A549 (cell line): ENCODE measurements around the gene PRKG1. TPM values are rescaled to one million over a fixed set of nuclear protein-coding genes. Genes with fewer than 3 reads are reported as not detected.

Experiments
- ATAC-seq, 2 experiments: fragments of 200-7000 bp in 1 of 2; fragments of >200 bp in 1 of 2; cut with Nextera tagmentation in 1 of 2; cut with Tn5 transposase in 1 of 2; 3 replicates each; pipeline versions ENCODE4 v1.8.0 to v1.9.1; 2018 to 2020; ENCODE audit warnings: mild to moderate bottlenecking in 1 of 2, moderate library complexity in 1 of 2
- CTCF ChIA-PET: fragments of 300-600 bp; sonication (Branson Sonifier 250); formaldehyde crosslinking; extraction: SDS; loops from one replicate; lab custom pipeline; 2021; ENCODE audit warnings: antibody characterized with exemption, inconsistent platforms; lab: Yijun Ruan, JAX
- POLR2A ChIA-PET: fragments of 350-600 bp; formaldehyde crosslinking; extraction: SDS; loops from one replicate; lab custom pipeline; 2021; ENCODE audit warnings: antibody characterized with exemption, inconsistent platforms; lab: Yijun Ruan, JAX
- DNase-seq, 2 experiments: peaks; one replicate each; pipeline versions ENCODE4 v3.0.0 to v3.0.0-alpha.2; 2011 to 2016; ENCODE audit warnings: low read depth in 1 of 2, low spot score in 1 of 2
- FAIRE-seq: peaks from 2 replicates; lab custom pipeline; 2011; peaks lifted over from hg19 to GRCh38; lab: Jason Lieb, UNC
- H3K27ac ChIP-seq, 2 experiments: fragments of >200 bp; sonication (Bioruptor Twin); formaldehyde crosslinking; 3 replicates each; pipeline ENCODE4 v1.5.1; 2016 to 2017
- H3K4me1 ChIP-seq: fragments of >200 bp; sonication (Bioruptor Twin); formaldehyde crosslinking; 3 replicates; pipeline ENCODE4 v1.6.1; 2016
- H3K4me2 ChIP-seq: fragments of >200 bp; sonication (Bioruptor Twin); formaldehyde crosslinking; 3 replicates; pipeline ENCODE4 v1.6.1; 2016
- H3K4me3 ChIP-seq: fragments of >200 bp; sonication (Bioruptor Twin); formaldehyde crosslinking; 3 replicates; pipeline ENCODE4 v1.5.1; 2016
- H3K9me3 ChIP-seq: fragments of >200 bp; sonication (Bioruptor Twin); formaldehyde crosslinking; 3 replicates; pipeline ENCODE4 v1.6.1; 2016
- CBX2 ChIP-seq: fragments of 200-600 bp; sonication (generic); IDR thresholded peaks from 2 replicates; pipeline ENCODE4 v1.6.1; 2016; ENCODE audit warnings: low read depth, mild to moderate bottlenecking, borderline replicate concordance
- CBX8 ChIP-seq: fragments of 200-600 bp; sonication (generic); IDR thresholded peaks from 2 replicates; pipeline ENCODE4 v1.6.1; 2016
- CHD4 ChIP-seq: fragments of 200-600 bp; sonication (generic); IDR thresholded peaks from 2 replicates; pipeline ENCODE4 v1.6.1; 2016; ENCODE audit warnings: antibody characterized with exemption, mild to moderate bottlenecking, borderline replicate concordance
- CTCF ChIP-seq: fragments of >200 bp; sonication (Bioruptor Twin); formaldehyde crosslinking; IDR thresholded peaks from 3 replicates; pipeline ENCODE4 v1.5.1; 2016
- EHF ChIP-seq: fragments of 250-450 bp; sonication (Bioruptor Pico); IDR thresholded peaks from 2 replicates; pipeline ENCODE4 v1.5.0; 2020; ENCODE audit warnings: mild to moderate bottlenecking
- FOSB ChIP-seq: fragments of 250-450 bp; sonication (Bioruptor Pico); IDR thresholded peaks from 2 replicates; pipeline ENCODE4 v1.5.0; 2020; ENCODE audit warnings: mild to moderate bottlenecking, moderate library complexity
- FOSL2 ChIP-seq, 2 experiments: fragments of 450-650 bp in 1 of 2; fragments of >200 bp in 1 of 2; sonication (Bioruptor Twin) in 1 of 2; formaldehyde crosslinking; IDR thresholded peaks; 2 replicates each; pipeline versions ENCODE4 v1.5.0 to v1.6.1; 2016 to 2020; ENCODE audit warnings: mild to moderate bottlenecking in 1 of 2, moderate library complexity in 1 of 2
- FOXS1 ChIP-seq: fragments of 250-450 bp; sonication (Bioruptor Pico); IDR thresholded peaks from 2 replicates; pipeline ENCODE4 v1.5.0; 2020; ENCODE audit warnings: mild to moderate bottlenecking, moderate library complexity
- HDAC2 ChIP-seq: fragments of 200-600 bp; sonication (generic); IDR thresholded peaks from 2 replicates; pipeline ENCODE4 v1.6.1; 2016
- HOXB5 ChIP-seq: fragments of 250-450 bp; sonication (Bioruptor Pico); IDR thresholded peaks from 2 replicates; pipeline ENCODE4 v1.5.0; 2020; ENCODE audit warnings: mild to moderate bottlenecking, moderate library complexity
- JUN ChIP-seq, 2 experiments: fragments of >200 bp; sonication (Bioruptor Twin); formaldehyde crosslinking; IDR thresholded peaks; 2 replicates in 1 of 2; 3 replicates in 1 of 2; pipeline ENCODE4 v1.6.1; 2016 to 2017
- KDM1A ChIP-seq: fragments of 200-600 bp; sonication (generic); IDR thresholded peaks from 2 replicates; pipeline ENCODE4 v1.6.1; 2016; ENCODE audit warnings: low read depth, mild to moderate bottlenecking
- MYC ChIP-seq: IDR thresholded peaks from 2 replicates; pipeline ENCODE4 v1.6.1; 2012; ENCODE audit warnings: mild to moderate bottlenecking, inconsistent platforms, low read length, improper control_type of control experiment, borderline replicate concordance
- NR3C1 ChIP-seq: fragments of >200 bp; sonication (Bioruptor Twin); formaldehyde crosslinking; IDR thresholded peaks from 3 replicates; pipeline ENCODE4 v1.6.1; 2017
- POLR2AphosphoS2 ChIP-seq: conservative IDR thresholded peaks from 2 replicates; pipeline ENCODE4 v1.6.1; 2012; ENCODE audit warnings: low read length, improper control_type of control experiment, inconsistent platforms
- RAD21 ChIP-seq, 2 experiments: fragments of >200 bp in 1 of 2; sonication (Bioruptor Twin) in 1 of 2; formaldehyde crosslinking in 1 of 2; IDR thresholded peaks in 1 of 2; conservative IDR thresholded peaks in 1 of 2; 2 replicates in 1 of 2; 3 replicates in 1 of 2; pipeline ENCODE4 v1.6.1; 2012 to 2018; ENCODE audit warnings: inconsistent platforms in 1 of 2
- RFX5 ChIP-seq: fragments of 450-650 bp; IDR thresholded peaks from 2 replicates; pipeline ENCODE4 v1.7.1; 2014; ENCODE audit warnings: antibody characterized with exemption, mild to moderate bottlenecking, moderate library complexity
- RNF2 ChIP-seq: fragments of 200-600 bp; sonication (generic); IDR thresholded peaks from 2 replicates; pipeline ENCODE4 v1.6.1; 2016; ENCODE audit warnings: low read depth, mild to moderate bottlenecking, antibody characterized with exemption, moderate library complexity, borderline replicate concordance
- SMC3 ChIP-seq: fragments of >200 bp; sonication (Bioruptor Twin); formaldehyde crosslinking; IDR thresholded peaks from 3 replicates; pipeline ENCODE4 v1.6.1; 2018; ENCODE audit warnings: inconsistent platforms
- ZC3H11A ChIP-seq: fragments of 450-650 bp; IDR thresholded peaks from 2 replicates; pipeline ENCODE4 v1.6.1; 2014; ENCODE audit warnings: antibody characterized with exemption, mild to moderate bottlenecking
- ZFP36 ChIP-seq: fragments of 450-650 bp; IDR thresholded peaks from 2 replicates; pipeline ENCODE4 v1.6.1; 2014; ENCODE audit warnings: borderline replicate concordance; ENCODE audit not compliant: partially characterized antibody
- ZNF302 ChIP-seq: fragments of 250-450 bp; sonication (Bioruptor Pico); IDR thresholded peaks from 2 replicates; pipeline ENCODE4 v1.9.0; 2021; ENCODE audit warnings: inconsistent platforms, mild to moderate bottlenecking, moderate library complexity
- WGBS: methylation state at CpG from one replicate; pipeline ENCODE4 v1.1.6; 2017; ENCODE audit errors: missing lambda C conversion rate; 5-methylcytosine and 5-hydroxymethylcytosine counted together
- polyA plus RNA-seq, 4 experiments: library from polyadenylated mRNA; depleted of rRNA in 3 of 4; stranded (reverse); fragments of >200 nt; fragmentation: RNase III in 1 of 4; extraction: RNeasy Plus Mini Kit Qiagen cat#74134 plus additional on column Dnase treatment in 1 of 4; gene quantifications; 2 replicates in 3 of 4; 3 replicates in 1 of 4; pipeline ENCODE4 v1.2.3, GENCODE V29; 2011 to 2017
- TF ChIP-seq, protein P1 (sequence below): fragments of 250-450 bp; sonication (Bioruptor Pico); IDR thresholded peaks from 2 replicates; pipeline ENCODE4 v1.5.0; 2021; ENCODE audit warnings: mild to moderate bottlenecking, moderate library complexity, borderline replicate concordance
- TF ChIP-seq, protein P2 (sequence below): fragments of 200-600 bp; sonication (generic); IDR thresholded peaks from 2 replicates; pipeline ENCODE4 v1.6.1; 2016; ENCODE audit warnings: antibody characterized with exemption, mild to moderate bottlenecking, moderate library complexity
- TF ChIP-seq, protein P3 (sequence below): fragments of >200 bp; sonication (Bioruptor Twin); formaldehyde crosslinking; IDR thresholded peaks from 2 replicates; pipeline ENCODE4 v1.6.1; 2016

PRKG1 gene
- polyA plus RNA-seq, 2 of the 4 experiments (the other 2 are of a cell fraction): not detected

- TF ChIP-seq CTCF: no peak
- TF ChIP-seq, protein P1, sequence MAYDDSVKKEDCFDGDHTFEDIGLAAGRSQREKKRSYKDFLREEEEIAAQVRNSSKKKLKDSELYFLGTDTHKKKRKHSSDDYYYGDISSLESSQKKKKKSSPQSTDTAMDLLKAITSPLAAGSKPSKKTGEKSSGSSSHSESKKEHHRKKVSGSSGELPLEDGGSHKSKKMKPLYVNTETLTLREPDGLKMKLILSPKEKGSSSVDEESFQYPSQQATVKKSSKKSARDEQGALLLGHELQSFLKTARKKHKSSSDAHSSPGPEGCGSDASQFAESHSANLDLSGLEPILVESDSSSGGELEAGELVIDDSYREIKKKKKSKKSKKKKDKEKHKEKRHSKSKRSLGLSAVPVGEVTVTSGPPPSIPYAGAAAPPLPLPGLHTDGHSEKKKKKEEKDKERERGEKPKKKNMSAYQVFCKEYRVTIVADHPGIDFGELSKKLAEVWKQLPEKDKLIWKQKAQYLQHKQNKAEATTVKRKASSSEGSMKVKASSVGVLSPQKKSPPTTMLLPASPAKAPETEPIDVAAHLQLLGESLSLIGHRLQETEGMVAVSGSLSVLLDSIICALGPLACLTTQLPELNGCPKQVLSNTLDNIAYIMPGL (CRISPR knock-in tag): no peak
- no peak for TF ChIP-seq FOSB
- TF ChIP-seq ZC3H11A: no peak
- no peak for TF ChIP-seq JUN (IDR thresholded peaks at IDR 0.05)
- no peak for TF ChIP-seq ZFP36
Measured at GRCh38 chr10:51121861-51122260, 47.6 kb downstream of the PRKG1 start (continued).

- Histone ChIP-seq H3K4me3 (no peak overlapping the region), H3K4me1 (no peaks in the 10 kb centered on the region), H3K4me2 (no peak overlapping the region), H3K9me3 (no peaks in the 10 kb centered on the region), H3K27ac (no peak overlapping the region)
- FAIRE-seq (no peak), DNase-seq (no peak), ATAC-seq (no peak)
- ChIA-PET CTCF (interaction anchor here (0.6 kb wide), 1 partner anchor 1470 kb away, joined by 3 read pairs; no protein-coding TSS in a partner anchor), POLR2A (no interaction called here)
- no peak for TF ChIP-seq RAD21 (conservative IDR thresholded peaks at IDR 0.05 in 1 of 2, IDR thresholded peaks at IDR 0.05 in 1 of 2)
- no peak for TF ChIP-seq CBX2
- no peak for TF ChIP-seq HOXB5 (CRISPR knock-in tag)
- TF ChIP-seq SMC3: no peak
- no peak for TF ChIP-seq EHF (CRISPR knock-in tag)
- TF ChIP-seq CBX8: no peak
- no peak for TF ChIP-seq CHD4
- no peak for TF ChIP-seq KDM1A
- WGBS: 0% methylated on average over 1 of the region's 1 CpG
Measured at GRCh38 chr10:51124852-51125251, 50.6 kb downstream of the PRKG1 start.

GRCh38 chr10:51125518-51125917 is 51.2 kb downstream of the PRKG1 start:
- ChIA-PET POLR2A (no interaction called here), CTCF (no interaction called here)
- no peak for ATAC-seq
- Histone ChIP-seq H3K4me1 (no peaks in the 10 kb centered on the region), H3K4me3 (no peak overlapping the region), H3K4me2 (no peak overlapping the region), H3K27ac (no peak overlapping the region), H3K9me3 (no peaks in the 10 kb centered on the region)
- no peak for DNase-seq
- no peak for FAIRE-seq
- WGBS: 11% methylated on average over 2 of the region's 2 CpGs
- no peak for TF ChIP-seq FOSB
- TF ChIP-seq RFX5: no peak

DNA sequence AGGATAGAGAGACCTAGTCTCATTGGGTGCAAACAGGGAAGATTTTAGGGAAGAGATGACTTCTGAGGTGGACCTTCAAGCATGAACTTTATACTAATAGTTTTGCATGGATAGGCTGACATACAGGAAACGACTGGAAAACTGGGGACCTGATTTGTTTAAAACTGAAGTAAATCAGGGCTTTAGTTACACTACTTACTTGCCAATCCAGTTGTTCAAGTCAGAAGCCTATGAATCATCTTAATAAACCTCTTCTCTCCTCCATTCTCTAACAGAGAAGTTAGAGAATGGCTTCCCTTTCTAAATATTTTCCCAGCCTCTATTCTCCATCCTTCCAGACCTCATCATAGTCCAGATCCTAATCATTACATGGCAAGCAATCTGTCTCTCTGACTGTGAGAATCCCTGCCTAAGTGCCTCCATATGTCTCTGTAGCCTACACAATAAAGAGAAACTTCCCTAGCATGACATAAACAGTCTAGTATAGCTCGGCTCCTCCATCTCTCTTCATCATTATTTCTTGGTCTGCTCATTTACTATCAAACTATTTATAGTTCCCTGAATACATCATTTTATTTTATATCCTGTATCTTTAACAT is 55.8 kb downstream of the PRKG1 start:
- Histone ChIP-seq H3K4me2 (no peak overlapping the region), H3K4me3 (no peak overlapping the region), H3K9me3 (no peaks in the 10 kb centered on the region), H3K4me1 (no peaks in the 10 kb centered on the region), H3K27ac (no peak overlapping the region)
- no peak for DNase-seq
- WGBS: 0% methylated on average over 2 of the region's 2 CpGs
- ATAC-seq: no peak
- POLR2A ChIA-PET: no interaction called here
- CTCF ChIA-PET: no interaction called here
- no peak for FAIRE-seq
- TF ChIP-seq FOXS1 (CRISPR knock-in tag) (no peak), ZNF302 (CRISPR knock-in tag) (no peak), HDAC2 (no peak), HOXB5 (CRISPR knock-in tag) (no peak), NR3C1 (no peak), RNF2 (no peak), CBX2 (no peak), FOSL2 (IDR thresholded peaks at IDR 0.05) (no peak), FOSL2 (CRISPR knock-in tag; IDR thresholded peaks at IDR 0.05) (no peak), POLR2AphosphoS2 (no peak), MYC (no peak)
- TF ChIP-seq, protein P2, sequence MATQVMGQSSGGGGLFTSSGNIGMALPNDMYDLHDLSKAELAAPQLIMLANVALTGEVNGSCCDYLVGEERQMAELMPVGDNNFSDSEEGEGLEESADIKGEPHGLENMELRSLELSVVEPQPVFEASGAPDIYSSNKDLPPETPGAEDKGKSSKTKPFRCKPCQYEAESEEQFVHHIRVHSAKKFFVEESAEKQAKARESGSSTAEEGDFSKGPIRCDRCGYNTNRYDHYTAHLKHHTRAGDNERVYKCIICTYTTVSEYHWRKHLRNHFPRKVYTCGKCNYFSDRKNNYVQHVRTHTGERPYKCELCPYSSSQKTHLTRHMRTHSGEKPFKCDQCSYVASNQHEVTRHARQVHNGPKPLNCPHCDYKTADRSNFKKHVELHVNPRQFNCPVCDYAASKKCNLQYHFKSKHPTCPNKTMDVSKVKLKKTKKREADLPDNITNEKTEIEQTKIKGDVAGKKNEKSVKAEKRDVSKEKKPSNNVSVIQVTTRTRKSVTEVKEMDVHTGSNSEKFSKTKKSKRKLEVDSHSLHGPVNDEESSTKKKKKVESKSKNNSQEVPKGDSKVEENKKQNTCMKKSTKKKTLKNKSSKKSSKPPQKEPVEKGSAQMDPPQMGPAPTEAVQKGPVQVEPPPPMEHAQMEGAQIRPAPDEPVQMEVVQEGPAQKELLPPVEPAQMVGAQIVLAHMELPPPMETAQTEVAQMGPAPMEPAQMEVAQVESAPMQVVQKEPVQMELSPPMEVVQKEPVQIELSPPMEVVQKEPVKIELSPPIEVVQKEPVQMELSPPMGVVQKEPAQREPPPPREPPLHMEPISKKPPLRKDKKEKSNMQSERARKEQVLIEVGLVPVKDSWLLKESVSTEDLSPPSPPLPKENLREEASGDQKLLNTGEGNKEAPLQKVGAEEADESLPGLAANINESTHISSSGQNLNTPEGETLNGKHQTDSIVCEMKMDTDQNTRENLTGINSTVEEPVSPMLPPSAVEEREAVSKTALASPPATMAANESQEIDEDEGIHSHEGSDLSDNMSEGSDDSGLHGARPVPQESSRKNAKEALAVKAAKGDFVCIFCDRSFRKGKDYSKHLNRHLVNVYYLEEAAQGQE: no peak
- TF ChIP-seq, protein P3, sequence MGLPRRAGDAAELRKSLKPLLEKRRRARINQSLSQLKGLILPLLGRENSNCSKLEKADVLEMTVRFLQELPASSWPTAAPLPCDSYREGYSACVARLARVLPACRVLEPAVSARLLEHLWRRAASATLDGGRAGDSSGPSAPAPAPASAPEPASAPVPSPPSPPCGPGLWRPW: no peak
